Left lung (tissue), 10 donors: ENCODE measurements around the gene C6. TPM values are rescaled to one million over a fixed set of nuclear protein-coding genes. Genes with fewer than 3 reads are reported as not detected.
"Not testable (repeated sequence)": the region's sequence is repeated elsewhere in the genome, so short reads cannot be mapped to it uniquely, and the experiment has no call there.

Experiments used
- ATAC-seq: fragments of 200-7000 bp; cut with Tn5 transposase; one replicate; pipeline ENCODE4 v1.9.1; 2020; ENCODE audit warnings: moderate library complexity
- DNase-seq, 4 donors: peaks; one replicate each; pipeline ENCODE4 v3.0.0-alpha.2; 2013 to 2020
- H3K27ac ChIP-seq, 2 donors: fragments of 200-600 bp; sonication (generic) in 1 of 2; one replicate each; pipeline versions ENCODE4 v1.5.0 to v1.8.0; 2020 to 2021
- H3K27me3 ChIP-seq, 2 donors: fragments of 200-600 bp; sonication (generic) in 1 of 2; one replicate each; pipeline versions ENCODE4 v1.5.0 to v1.8.0; 2020 to 2021
- H3K36me3 ChIP-seq, 2 donors: fragments of 200-600 bp; sonication (generic) in 1 of 2; one replicate each; pipeline versions ENCODE4 v1.5.0 to v1.8.0; 2020 to 2021
- H3K4me1 ChIP-seq, 2 donors: fragments of 200-600 bp; one replicate each; pipeline ENCODE4 v1.8.0; 2021
- H3K4me3 ChIP-seq, 2 donors: fragments of 200-600 bp; sonication (generic) in 1 of 2; one replicate each; pipeline versions ENCODE4 v1.5.0 to v1.8.0; 2020 to 2021; ENCODE audit warnings: mild to moderate bottlenecking in 1 of 2
- H3K9me3 ChIP-seq, 2 donors: fragments of 200-600 bp; sonication (generic) in 1 of 2; one replicate each; pipeline versions ENCODE4 v1.5.0 to v1.8.0; 2020 to 2021
- intact Hi-C, 2 donors: fragments of 100-400 bp; cut with DNase I; formaldehyde crosslinking; loops; one replicate each; pipeline versions ENCODE4 v1.11.2 to v1.14.2; 2022
- polyA plus RNA-seq, 6 donors: library from polyadenylated mRNA; unstranded; fragments of 120-200 nt; gene quantifications; one replicate each; pipeline ENCODE4 v1.2.1, GENCODE V29; 2013; ENCODE audit not compliant: insufficient read length in 6 of 6
- total RNA-seq, 2 donors: library from RNA; stranded (reverse); fragmentation: NEBNext Ultra II Directional; extraction: Animal tissue kit (Norgen Biotek cat#: 25700); gene quantifications; one replicate each; pipeline ENCODE4 v1.2.1, GENCODE V29; 2021
- TF ChIP-seq, protein P1 (sequence below), 2 donors: fragments of 200-600 bp; sonication (generic) in 1 of 2; IDR thresholded peaks; one replicate each; pipeline versions ENCODE4 v1.5.0 to v1.8.0; 2021; ENCODE audit warnings: antibody characterized with exemption in 2 of 2
- donor health status: DM: no; HTN: yes; CAD: no.
- donor health status: DM: no; HTN: no; CAD: no.

The C6 gene
- total and polyA plus RNA-seq, 8 donors, result 0.46 to 6.1 (median 2.8) TPM

DNA sequence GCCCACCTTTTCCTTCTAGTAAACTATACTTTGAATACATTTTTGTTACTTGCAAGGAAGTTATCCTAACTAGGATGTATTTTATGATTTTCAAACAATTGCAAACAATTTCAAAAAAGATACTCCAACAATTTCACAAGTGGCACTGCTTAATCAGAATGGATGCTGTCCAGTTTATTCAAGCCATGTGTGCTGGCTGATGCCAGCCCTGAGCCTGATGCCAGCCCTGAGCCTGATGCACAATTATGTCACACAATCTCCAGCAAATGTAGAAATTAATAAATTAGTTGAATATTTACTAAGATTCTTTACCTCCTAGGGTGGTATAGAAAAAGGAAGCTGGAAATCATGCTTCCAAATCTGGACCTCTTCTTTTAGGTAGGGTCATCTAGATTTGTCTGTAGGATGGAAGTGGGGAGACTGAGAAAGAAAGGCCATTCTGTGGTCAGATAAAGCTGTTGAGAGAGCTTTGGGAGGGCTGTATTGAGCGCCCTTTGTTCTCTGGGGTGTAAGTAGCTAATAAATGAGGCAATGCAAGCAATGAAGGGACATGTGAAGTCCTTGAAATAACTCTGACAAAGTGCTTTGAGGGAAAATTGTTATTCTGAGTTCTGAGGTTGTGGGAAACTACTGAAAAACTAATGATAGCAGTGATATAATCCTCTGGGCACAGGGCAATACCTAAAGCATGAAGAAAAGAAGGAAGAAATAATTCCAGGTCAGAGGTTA is 5.8 kb upstream of the C6 start:
- peak overlapping the region in 1 of 2 donors; percentile 47 for H3K27ac ChIP-seq
- TF ChIP-seq, protein P1, sequence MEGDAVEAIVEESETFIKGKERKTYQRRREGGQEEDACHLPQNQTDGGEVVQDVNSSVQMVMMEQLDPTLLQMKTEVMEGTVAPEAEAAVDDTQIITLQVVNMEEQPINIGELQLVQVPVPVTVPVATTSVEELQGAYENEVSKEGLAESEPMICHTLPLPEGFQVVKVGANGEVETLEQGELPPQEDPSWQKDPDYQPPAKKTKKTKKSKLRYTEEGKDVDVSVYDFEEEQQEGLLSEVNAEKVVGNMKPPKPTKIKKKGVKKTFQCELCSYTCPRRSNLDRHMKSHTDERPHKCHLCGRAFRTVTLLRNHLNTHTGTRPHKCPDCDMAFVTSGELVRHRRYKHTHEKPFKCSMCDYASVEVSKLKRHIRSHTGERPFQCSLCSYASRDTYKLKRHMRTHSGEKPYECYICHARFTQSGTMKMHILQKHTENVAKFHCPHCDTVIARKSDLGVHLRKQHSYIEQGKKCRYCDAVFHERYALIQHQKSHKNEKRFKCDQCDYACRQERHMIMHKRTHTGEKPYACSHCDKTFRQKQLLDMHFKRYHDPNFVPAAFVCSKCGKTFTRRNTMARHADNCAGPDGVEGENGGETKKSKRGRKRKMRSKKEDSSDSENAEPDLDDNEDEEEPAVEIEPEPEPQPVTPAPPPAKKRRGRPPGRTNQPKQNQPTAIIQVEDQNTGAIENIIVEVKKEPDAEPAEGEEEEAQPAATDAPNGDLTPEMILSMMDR (IDR thresholded peaks at IDR 0.05), result no peak
- intact Hi-C loops, result no loop called here
- H3K4me3 ChIP-seq, result no peak overlapping the region
- no peaks in the 10 kb centered on the region for H3K27me3 ChIP-seq
- H3K4me1 ChIP-seq, result no peaks in the 10 kb centered on the region
- no peaks in the 10 kb centered on the region for H3K9me3 ChIP-seq
- ATAC-seq (no peak), DNase-seq (no peak)
- H3K36me3 ChIP-seq, result no peaks in the 10 kb centered on the region

DNA sequence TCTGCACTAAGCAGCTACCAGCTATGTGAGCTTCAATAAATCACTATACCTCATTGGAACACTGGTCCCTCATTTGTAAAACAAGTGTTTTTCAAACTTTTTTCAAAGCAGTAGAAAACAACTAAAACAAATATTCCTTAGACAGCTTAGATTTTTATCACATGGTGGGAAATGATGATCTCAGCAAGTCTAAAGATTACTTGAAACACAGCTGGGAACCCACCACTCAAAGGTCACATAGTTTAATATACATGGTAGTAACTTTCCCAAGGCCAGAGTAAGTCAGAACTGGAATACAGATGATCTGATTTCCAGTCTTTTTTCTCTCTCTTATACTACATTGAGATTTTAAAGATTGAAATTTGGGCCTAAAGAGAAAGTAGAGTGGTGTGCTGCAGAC is 850 bp upstream of the C6 start:
- no peak for DNase-seq
- H3K4me1 ChIP-seq, result no peaks in the 10 kb centered on the region
- no peaks in the 10 kb centered on the region for H3K27me3 ChIP-seq
- ATAC-seq, result no peak
- intact Hi-C loops, result no loop called here
- H3K36me3 ChIP-seq, result no peaks in the 10 kb centered on the region
- TF ChIP-seq, protein P1 (IDR thresholded peaks at IDR 0.05), result no peak
- H3K9me3 ChIP-seq, result peaks cover 0 to 2% of the 10 kb centered on the region in 2 donors
- H3K27ac ChIP-seq, result no peak overlapping the region
- H3K4me3 ChIP-seq, result no peak overlapping the region

GRCh38 chr5:41212935-41213334 is 397 bp downstream of the C6 start:
- no peak for ATAC-seq
- intact Hi-C loops, result no loop called here
- TF ChIP-seq, protein P1 (IDR thresholded peaks at IDR 0.05), result no peak
- DNase-seq, result no peak
- no peak overlapping the region for H3K27ac ChIP-seq
- H3K27me3 ChIP-seq, result no peaks in the 10 kb centered on the region
- no peaks in the 10 kb centered on the region for H3K4me1 ChIP-seq
- H3K36me3 ChIP-seq, result no peaks in the 10 kb centered on the region
- no peak overlapping the region for H3K4me3 ChIP-seq
- H3K9me3 ChIP-seq, result peaks cover 0 to 2% of the 10 kb centered on the region in 2 donors

DNA sequence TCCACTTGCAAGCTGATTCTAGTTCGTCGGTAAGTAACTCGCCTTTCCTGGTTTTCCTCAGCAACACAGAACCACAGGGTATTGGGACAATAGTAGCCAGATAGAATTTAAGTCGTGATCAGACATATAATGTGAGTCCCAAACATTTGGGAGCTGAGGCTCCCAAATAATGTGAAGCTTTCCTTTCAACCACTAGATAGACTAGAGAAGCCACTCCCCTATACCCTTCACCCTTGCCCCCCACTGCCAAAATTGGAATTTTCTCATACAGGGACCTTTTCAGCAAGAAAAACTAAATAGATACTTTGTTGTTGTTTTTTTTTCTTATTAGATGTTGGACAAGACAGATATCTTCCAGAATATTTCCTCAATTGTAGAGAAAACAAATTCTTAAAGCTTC is 1.9 kb downstream of the C6 start:
- peaks cover 0 to 3% of the 10 kb centered on the region in 2 donors for H3K9me3 ChIP-seq

GRCh38 chr5:41205475-41205874 is 7.9 kb downstream of the C6 start:
- ATAC-seq, intact Hi-C loops, H3K27ac ChIP-seq, H3K27me3 ChIP-seq, DNase-seq, H3K36me3 ChIP-seq, H3K4me1 ChIP-seq, H3K4me3 ChIP-seq: not testable (repeated sequence)
- peaks cover 0 to 12% of the 10 kb centered on the region in 2 donors for H3K9me3 ChIP-seq

More for the DNA sequence above, 1.9 kb downstream of the C6 start:
- no peak for ATAC-seq
- Histone ChIP-seq H3K4me1 (no peaks in the 10 kb centered on the region), H3K4me3 (no peak overlapping the region), H3K27me3 (no peaks in the 10 kb centered on the region), H3K27ac (no peak overlapping the region), H3K36me3 (no peaks in the 10 kb centered on the region)
- intact Hi-C loops, result no loop called here
- DNase-seq, result no peak
- TF ChIP-seq, protein P1 (IDR thresholded peaks at IDR 0.05), result no peak

- TF ChIP-seq, protein P1 (IDR thresholded peaks at IDR 0.05), result no peak
- Histone ChIP-seq H3K27ac (no peak overlapping the region), H3K4me3 (no peak overlapping the region), H3K36me3 (no peaks in the 10 kb centered on the region), H3K4me1 (no peaks in the 10 kb centered on the region), H3K27me3 (no peaks in the 10 kb centered on the region), H3K9me3 (peaks cover 0 to 12% of the 10 kb centered on the region in 2 donors)
- ATAC-seq, result no peak
- DNase-seq, result no peak
- intact Hi-C loops, result no loop called here
Observed at GRCh38 chr5:41203033-41203432, 10.3 kb downstream of the C6 start.
